Naive thymus-derived CD8-positive, alpha-beta T cell (primary cell): Measurements from ENCODE around the gene GPS1. TPM values are rescaled to one million over a fixed set of nuclear protein-coding genes. Genes with fewer than 3 reads are reported as not detected.
A peak's percentile ranks its signal among the peaks of the same experiment; 100 is the strongest.

Experiments
- ATAC-seq, 2 donors: fragments of 150-1000 bp; cut with Tn5 transposase in 1 of 2; sonication (Bioruptor Pico), chemical (Tn5 transposase) in 1 of 2; 1 replicate in 1 of 2; 2 replicates in 1 of 2; pipeline ENCODE4 v1.10.0; 2021; ENCODE audit warnings: mild to moderate bottlenecking in 2 of 2, moderate library complexity in 2 of 2
- POLR2A ChIA-PET: fragments of 350-600 bp; sonication (Branson Sonifier 250); formaldehyde crosslinking; loops from one replicate; lab custom pipeline; 2021; ENCODE audit warnings: antibody characterized with exemption; lab: Charles Lee
- DNase-seq, 10 donors: peaks; one replicate each; pipeline versions ENCODE4 v3.0.0 to v3.0.0-alpha.2; 2020 to 2022
- H3K27ac Mint-ChIP-seq, 10 donors: one replicate each; pipeline ENCODE4 v1.8.0; 2020 to 2022; ENCODE audit warnings: mild to moderate bottlenecking in 10 of 10, mixed read lengths in 10 of 10, moderate library complexity in 4 of 10, inconsistent platforms in 1 of 10
- H3K27me3 Mint-ChIP-seq, 5 donors: one replicate each; pipeline ENCODE4 v1.8.0; 2021 to 2022; ENCODE audit warnings: mixed read lengths in 5 of 5
- H3K36me3 Mint-ChIP-seq, 3 donors: one replicate each; pipeline ENCODE4 v1.8.0; 2020 to 2022; ENCODE audit warnings: mixed read lengths in 3 of 3, mild to moderate bottlenecking in 2 of 3, inconsistent platforms in 1 of 3
- H3K4me1 Mint-ChIP-seq, 4 donors: one replicate each; pipeline ENCODE4 v1.8.0; 2021 to 2022; ENCODE audit warnings: mixed read lengths in 4 of 4
- H3K4me3 Mint-ChIP-seq, 10 donors: one replicate each; pipeline ENCODE4 v1.8.0; 2020 to 2022; ENCODE audit warnings: mild to moderate bottlenecking in 10 of 10, mixed read lengths in 10 of 10, moderate library complexity in 6 of 10, inconsistent platforms in 1 of 10
- H3K9me3 Mint-ChIP-seq, 9 donors: one replicate each; pipeline ENCODE4 v1.8.0; 2020 to 2022; ENCODE audit warnings: mixed read lengths in 9 of 9, mild to moderate bottlenecking in 3 of 9, inconsistent platforms in 1 of 9, moderate library complexity in 1 of 9
- polyA plus RNA-seq, 3 donors: library from polyadenylated mRNA; unstranded; fragments of 300-500 nt; fragmentation: Illumina TruSeq; gene quantifications; one replicate each; pipeline ENCODE4 v1.2.3, GENCODE V29; 2021
- total RNA-seq, 8 experiments: library from RNA in 2 of 8; stranded (reverse) in 2 of 8; gene quantifications; one replicate each; pipeline ENCODE4 v1.2.3 and lab custom pipeline; 2021 to 2026

GPS1 gene
- total and polyA plus RNA-seq, 5 experiments from 2014 or later, result 88.2 to 140 (median 122) TPM

DNA sequence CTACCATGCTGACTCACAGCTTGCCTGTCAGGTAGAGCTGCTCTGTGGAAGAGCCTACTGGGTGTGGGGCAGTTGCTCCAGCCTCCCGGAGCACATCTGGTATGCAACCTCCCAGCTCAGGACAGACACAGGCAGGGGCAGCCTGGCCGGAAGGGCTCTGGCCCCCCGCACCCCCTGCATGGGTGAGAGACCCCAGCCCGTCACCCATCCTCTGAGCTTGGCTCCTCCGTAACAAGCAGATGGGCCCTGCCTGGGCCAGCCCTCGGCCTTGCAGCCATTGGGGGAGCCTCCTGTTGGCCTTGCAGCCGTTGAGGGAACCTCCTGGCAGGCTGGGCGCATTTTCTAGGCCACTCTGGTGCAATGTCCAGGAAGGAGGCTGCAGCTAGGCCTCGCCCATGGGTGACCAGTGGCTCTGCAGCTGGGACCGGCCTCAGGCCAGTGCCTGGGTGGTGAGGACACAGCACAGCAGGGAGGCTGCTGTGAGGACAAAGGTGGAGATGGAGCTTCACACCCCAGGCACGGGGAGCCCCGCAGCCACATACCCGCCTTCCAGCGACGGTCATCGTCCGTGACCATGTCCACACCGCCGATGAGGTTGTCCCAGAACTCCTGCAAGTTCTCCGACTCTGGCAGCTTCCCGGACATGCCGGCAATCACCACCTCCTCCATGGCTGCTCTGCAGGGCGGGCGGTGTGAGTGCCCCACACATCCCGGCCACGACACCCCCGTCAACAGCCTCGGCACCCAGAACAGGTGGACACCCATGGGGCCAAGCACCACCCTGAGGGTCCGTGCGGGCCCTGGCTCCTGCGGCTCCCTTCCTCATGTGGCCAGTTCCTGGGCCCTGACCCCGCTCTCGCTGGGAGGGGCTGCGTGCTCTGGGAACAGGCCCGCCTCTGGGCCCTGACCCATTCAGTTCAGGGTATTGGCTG is 44.3 kb downstream of the GPS1 start:
- POLR2A ChIA-PET, result interaction anchor here (0.8 to 4.5 kb wide), 4 partner anchors 12 to 31 kb away, joined by 3 to 33 read pairs (median 8); partner anchors contain the start of gene DUS1L
- DNase-seq (peak in 3 of 10 donors; percentile 4 to 60 (median 17)), ATAC-seq (no peak)
- peak overlapping the region in 3 of 10 donors; percentile 19 to 71 (median 69) for H3K27ac Mint-ChIP-seq
- no peaks in the 10 kb centered on the region for H3K27me3 Mint-ChIP-seq
- peaks cover 2 to 20% (median 10%) of the 10 kb centered on the region in 4 donors for H3K4me1 Mint-ChIP-seq
- no peaks in the 10 kb centered on the region for H3K9me3 Mint-ChIP-seq
- H3K4me3 Mint-ChIP-seq, result peak overlapping the region in 8 of 10 donors; percentile 22 to 75 (median 52)
- H3K36me3 Mint-ChIP-seq, result peaks cover 0 to 12% (median 2%) of the 10 kb centered on the region in 3 donors

DNA sequence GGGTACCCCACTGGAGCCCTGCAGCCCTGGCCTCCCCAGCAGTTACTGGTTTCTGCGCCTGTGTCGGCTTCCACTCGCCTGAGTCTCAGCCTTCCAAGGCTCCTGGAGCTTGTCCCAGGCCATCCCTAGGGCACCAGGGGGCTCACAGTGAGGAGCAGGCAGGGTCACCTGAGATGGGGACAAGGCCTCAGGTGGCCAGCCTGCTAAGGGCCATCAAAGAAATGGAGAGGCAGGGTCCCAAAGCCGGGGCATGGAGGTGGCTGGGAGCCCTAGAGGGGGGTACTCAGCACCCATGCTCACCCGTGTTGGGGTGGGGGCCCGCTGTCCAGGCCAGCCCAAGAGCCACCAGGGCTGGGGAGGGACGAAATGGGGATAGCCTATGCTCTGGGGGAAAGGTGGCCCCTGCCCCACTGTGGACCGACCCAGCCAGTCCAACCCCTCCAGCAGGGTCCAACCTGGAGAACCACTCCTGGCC is 45.0 kb downstream of the GPS1 start:
- Mint-ChIP-seq H3K4me3 (peak overlapping the region; percentile 22 to 82 (median 64)), H3K27me3 (no peaks in the 10 kb centered on the region), H3K27ac (peak overlapping the region in 5 of 10 donors; percentile 32 to 79 (median 52)), H3K36me3 (peaks cover 0 to 11% (median 2%) of the 10 kb centered on the region in 3 donors), H3K9me3 (no peaks in the 10 kb centered on the region), H3K4me1 (peaks cover 2 to 22% (median 11%) of the 10 kb centered on the region in 4 donors)
- peak in 1 of 10 donors; percentile 16 for DNase-seq
- POLR2A ChIA-PET, result interaction anchor here (1.4 to 7.5 kb wide), 4 partner anchors 11 to 66 kb away, joined by 7 to 73 read pairs (median 22); partner anchors contain the start of gene RAC3
- no peak for ATAC-seq

DNA sequence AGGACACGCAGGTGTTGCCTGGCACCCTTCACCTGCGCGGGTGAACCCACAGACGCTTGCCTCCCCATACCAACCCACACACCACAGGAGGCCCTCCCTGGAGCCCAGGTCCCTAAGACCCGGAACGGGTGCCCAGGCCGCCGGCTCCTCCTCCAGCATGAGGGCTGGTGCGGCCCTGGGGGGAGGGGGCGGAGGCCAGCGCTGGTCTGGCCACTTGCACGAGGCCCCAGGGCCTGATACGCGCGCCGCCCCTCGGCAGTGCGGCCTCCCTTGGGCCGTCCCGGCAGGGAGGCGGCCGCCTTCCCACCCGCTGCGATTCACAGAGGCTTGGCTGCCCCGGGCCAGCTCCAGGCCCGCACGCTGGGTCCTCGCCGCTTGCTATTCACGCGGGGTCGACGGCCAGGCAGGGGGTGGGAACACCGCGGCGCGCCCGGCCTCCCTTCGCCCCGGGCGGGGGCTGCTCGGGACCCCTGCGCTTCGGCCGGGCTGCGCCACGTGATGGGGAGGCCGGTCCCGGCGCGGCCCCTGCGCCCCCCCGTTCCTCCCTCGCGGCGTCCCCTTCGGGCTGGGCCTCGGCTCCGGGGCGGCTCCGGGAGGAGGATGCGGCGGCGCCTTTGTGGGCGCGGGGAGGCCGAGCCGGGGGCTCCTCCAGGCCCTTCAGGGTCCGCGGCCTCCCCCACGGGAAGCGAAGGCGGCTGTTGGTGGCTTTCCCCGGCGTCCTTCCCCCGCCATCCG is 45.7 kb downstream of the GPS1 start:
- DNase-seq, result peak in 6 of 10 donors; percentile 19 to 65 (median 32)
- H3K9me3 Mint-ChIP-seq, result no peaks in the 10 kb centered on the region
- H3K36me3 Mint-ChIP-seq, result peaks cover 0 to 11% (median 2%) of the 10 kb centered on the region in 3 donors
- H3K27me3 Mint-ChIP-seq, result no peaks in the 10 kb centered on the region
- H3K4me1 Mint-ChIP-seq, result peaks cover 2 to 23% (median 12%) of the 10 kb centered on the region in 4 donors
- POLR2A ChIA-PET, result interaction anchor here (1.3 to 7.5 kb wide), 10 partner anchors 10 to 236 kb away, joined by 3 to 73 read pairs (median 8); partner anchors contain the start of genes CENPX, DCXR, DUS1L and LRRC45
- ATAC-seq, result no peak
- H3K4me3 Mint-ChIP-seq, result peak overlapping the region; percentile 22 to 82 (median 64)
- peak overlapping the region in 4 of 10 donors; percentile 32 to 79 (median 62) for H3K27ac Mint-ChIP-seq

DNA sequence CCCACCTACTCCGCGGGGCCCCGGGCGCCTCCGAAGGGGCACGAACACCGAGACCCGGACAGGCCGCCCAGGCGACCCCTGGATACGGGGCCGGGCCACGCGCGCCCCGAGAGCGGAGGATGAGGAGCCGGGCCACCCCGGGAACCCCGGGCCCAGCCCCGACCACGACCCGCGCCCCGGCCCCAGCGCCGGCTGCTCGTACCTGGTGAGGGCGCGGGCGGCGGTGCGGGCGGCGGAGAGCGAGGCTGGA is 46.1 kb downstream of the GPS1 start:
- Mint-ChIP-seq H3K27me3 (no peaks in the 10 kb centered on the region), H3K9me3 (no peaks in the 10 kb centered on the region), H3K4me1 (peaks cover 2 to 26% (median 12%) of the 10 kb centered on the region in 4 donors), H3K36me3 (peaks cover 0 to 11% (median 2%) of the 10 kb centered on the region in 3 donors), H3K27ac (peak overlapping the region in 3 of 10 donors; percentile 27 to 69 (median 68)), H3K4me3 (peak overlapping the region in 8 of 10 donors; percentile 12 to 80 (median 61))
- POLR2A ChIA-PET, result interaction anchor here (1.3 to 7.5 kb wide), 10 partner anchors 10 to 237 kb away, joined by 3 to 73 read pairs (median 8); partner anchors contain the start of genes CENPX, DCXR, DUS1L and LRRC45
- DNase-seq (no peak), ATAC-seq (peak in 1 of 2 donors; percentile 6)

DNA sequence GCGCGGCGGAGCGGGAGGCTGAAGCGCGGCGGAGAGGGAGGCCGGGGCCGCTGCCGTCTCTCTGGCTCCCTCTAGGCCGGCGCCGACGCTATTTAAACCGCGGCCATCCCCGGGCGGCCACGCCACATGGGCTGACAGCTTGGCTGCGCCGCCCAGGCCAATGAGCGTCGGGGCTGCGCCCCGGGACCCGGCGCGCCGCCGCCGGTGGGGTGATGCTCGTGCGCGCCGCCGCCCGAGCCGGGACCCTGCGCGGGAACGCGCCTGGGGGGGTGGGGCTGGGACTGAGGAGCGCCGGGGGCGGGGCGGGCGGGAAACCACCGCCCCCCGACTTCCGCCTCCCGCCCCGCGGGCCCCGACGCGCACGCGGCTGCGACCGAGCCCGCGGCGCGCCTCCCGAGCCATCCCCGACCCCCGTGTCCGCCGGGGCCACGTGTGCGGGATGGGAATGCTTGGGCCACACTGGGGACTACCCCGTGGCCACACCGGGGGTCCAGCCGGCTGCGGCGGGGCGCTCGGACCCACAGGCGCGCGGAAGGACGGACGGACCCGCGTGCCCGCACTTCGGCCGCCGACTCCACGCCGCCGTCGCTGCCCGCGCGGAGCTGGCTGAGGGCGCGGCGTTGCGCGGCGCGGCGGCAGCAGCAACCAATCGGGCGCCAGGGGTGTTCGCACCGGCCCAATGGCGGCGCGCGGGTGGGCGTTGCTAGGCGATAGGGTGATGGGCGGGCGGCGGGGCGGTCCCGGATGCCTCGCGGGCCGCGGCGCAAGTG is 46.7 kb downstream of the GPS1 start, which contains the start of gene FASN:
Gene FASN (minus strand): TSS at position 68 of the 770 bp plus-strand sequence. CDS start 1,791 bp downstream, outside the sequence.
- ATAC-seq, result peak; percentile 82 to 84
- POLR2A ChIA-PET, result interaction anchor here (0.6 to 7.5 kb wide), 19 partner anchors 9 to 387 kb away, joined by 3 to 73 read pairs (median 4); partner anchors contain the start of genes CENPX, CSNK1D, DCXR and DUS1L
- Mint-ChIP-seq H3K4me3 (peak within 1 kb of the TSS; percentile 22 to 82 (median 64)), H3K9me3 (no peaks in the 10 kb centered on the region), H3K36me3 (peaks cover 0 to 7% (median 2%) of the 10 kb centered on the region in 3 donors), H3K27me3 (no peaks in the 10 kb centered on the region), H3K4me1 (peaks cover 2 to 26% (median 12%) of the 10 kb centered on the region in 4 donors), H3K27ac (peak within 1 kb of the TSS in 5 of 10 donors; percentile 52 to 87 (median 71))
- peak; percentile 84 to 93 (median 90) for DNase-seq

DNA sequence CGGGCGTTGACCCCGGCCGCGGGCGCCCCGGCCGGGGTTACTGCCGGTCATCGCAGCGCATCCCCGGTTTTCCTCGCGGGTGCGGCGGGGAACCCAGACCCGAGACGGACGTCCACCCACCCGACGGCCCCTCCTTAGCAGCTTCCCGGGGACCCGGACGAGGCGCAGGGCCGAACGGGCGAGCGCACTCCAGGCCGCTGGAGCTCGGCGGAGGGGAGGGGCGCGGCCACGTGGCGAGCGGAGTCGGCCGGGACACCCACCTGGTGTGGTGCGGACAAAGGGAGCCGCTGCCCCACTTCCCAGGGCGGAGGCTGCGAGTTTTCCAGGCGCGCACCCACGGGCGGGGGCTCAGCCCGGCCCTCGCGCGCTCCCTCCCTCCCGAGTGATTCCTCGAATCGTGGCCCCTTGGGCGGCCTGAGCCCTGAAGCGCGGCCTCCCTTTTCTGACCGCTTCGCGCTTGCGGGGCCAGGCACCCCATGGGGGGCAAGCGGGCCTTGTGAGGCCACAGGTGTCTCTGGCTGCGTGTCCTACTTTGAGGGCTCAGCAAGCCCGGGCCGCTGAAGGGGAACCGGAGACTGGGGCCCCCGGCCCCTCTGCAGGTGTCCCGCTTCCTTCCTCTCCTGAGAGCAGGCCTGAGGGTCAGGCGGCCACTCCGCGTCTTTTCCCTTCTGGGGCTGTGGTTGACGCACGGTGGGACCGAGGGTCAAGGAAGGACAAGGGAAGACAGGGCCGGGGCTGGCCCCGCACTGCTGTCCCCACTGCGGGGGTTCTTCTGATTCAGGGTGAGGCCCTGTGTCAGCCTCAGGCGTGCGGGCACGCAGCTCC is 47.5 kb downstream of the GPS1 start:
- Mint-ChIP-seq H3K4me3 (peak overlapping the region; percentile 71 to 86 (median 80)), H3K9me3 (no peaks in the 10 kb centered on the region), H3K36me3 (peaks cover 0 to 7% (median 2%) of the 10 kb centered on the region in 3 donors), H3K4me1 (peaks cover 2 to 29% (median 12%) of the 10 kb centered on the region in 4 donors), H3K27ac (peak overlapping the region in 9 of 10 donors; percentile 48 to 93 (median 87)), H3K27me3 (no peaks in the 10 kb centered on the region)
- ATAC-seq, result peak; percentile 1 to 15
- POLR2A ChIA-PET, result interaction anchor here (0.6 to 7.5 kb wide), 18 partner anchors 8 to 388 kb away, joined by 3 to 73 read pairs (median 4); partner anchors contain the start of genes CENPX, CSNK1D, DCXR and DUS1L
- DNase-seq, result peak in 3 of 10 donors; percentile 27 to 58 (median 36)

DNA sequence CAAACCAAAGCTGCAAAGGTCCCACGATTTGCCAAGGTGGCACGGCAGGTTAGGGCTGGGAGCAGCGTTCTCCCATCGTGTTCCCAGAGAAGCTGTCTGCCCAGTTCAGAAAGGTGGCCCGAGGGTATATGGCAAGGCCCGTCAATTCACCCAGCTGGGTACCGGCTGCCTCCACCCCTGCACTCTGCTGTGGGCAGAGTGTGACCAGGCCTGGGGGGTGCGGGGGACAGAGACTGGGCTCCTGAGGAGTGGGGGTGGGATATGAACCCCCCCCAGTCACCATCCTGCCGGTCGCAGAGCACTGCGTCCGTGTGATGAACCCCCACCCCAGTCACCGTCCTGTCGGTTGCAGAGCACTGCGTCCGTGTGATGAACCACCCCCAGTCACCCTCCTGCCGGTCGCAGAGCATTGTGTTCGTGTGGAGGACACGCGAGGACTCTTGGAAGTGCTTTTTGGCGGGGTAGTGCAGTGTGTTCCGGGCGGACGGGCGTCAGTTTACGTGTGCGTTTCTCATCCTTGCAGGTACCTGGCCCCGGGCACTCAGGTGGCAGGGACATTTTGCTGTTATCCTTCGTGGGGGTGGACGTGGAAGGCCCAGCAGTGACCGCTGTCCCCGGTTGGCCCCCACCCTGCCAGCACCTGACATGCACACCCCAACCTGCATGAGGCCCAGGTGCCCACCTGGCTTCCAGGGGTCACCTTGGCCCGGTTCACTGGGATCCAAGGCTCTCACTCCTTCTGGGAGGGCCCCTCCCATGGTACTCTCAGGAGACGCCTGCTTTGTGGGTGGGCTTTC is 49.0 kb downstream of the GPS1 start:
- H3K9me3 Mint-ChIP-seq, result no peaks in the 10 kb centered on the region
- peak in 2 of 10 donors; percentile 3 to 58 for DNase-seq
- peaks cover 0 to 2% (median 0%) of the 10 kb centered on the region in 3 donors for H3K36me3 Mint-ChIP-seq
- ATAC-seq, result no peak
- POLR2A ChIA-PET, result interaction anchor here (7.5 kb wide), 1 partner anchor 26 kb away, joined by 73 read pairs; no protein-coding TSS in a partner anchor
- H3K4me3 Mint-ChIP-seq, result peak overlapping the region in 8 of 10 donors; percentile 15 to 86 (median 75)
- peak overlapping the region in 9 of 10 donors; percentile 53 to 93 (median 87) for H3K27ac Mint-ChIP-seq
- no peaks in the 10 kb centered on the region for H3K27me3 Mint-ChIP-seq
- peaks cover 5 to 38% (median 20%) of the 10 kb centered on the region in 4 donors for H3K4me1 Mint-ChIP-seq

DNA sequence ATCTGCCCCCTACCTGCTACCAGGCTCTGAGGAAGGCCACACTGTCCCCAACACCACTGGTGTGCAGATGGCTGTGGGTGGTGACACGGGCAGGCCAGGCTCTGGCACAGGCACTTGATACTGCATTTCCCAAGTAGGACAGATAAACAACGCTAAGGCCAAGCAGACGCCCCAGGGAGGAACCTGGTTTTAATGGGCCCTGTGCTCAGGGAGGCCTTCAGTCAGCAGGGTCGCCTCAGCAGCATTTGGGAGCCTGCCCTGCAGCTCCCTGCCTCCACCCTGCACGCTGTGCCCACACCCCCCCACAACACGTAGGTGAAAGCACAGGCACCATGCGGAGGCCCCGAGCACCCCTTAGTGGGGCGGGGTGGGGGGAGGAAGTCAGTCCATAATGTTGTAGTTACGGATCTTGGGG is 49.6 kb downstream of the GPS1 start:
- POLR2A ChIA-PET, result interaction anchor here (0.8 to 7.5 kb wide), 2 partner anchors 9 to 25 kb away, joined by 4 to 73 read pairs; no protein-coding TSS in a partner anchor
- DNase-seq, result no peak
- Mint-ChIP-seq H3K9me3 (no peaks in the 10 kb centered on the region), H3K27me3 (no peaks in the 10 kb centered on the region), H3K36me3 (no peaks in the 10 kb centered on the region), H3K4me3 (peak overlapping the region in 4 of 10 donors; percentile 19 to 67 (median 36)), H3K4me1 (peaks cover 8 to 38% (median 24%) of the 10 kb centered on the region in 4 donors), H3K27ac (peak overlapping the region in 7 of 10 donors; percentile 52 to 87 (median 74))
- no peak for ATAC-seq

DNA sequence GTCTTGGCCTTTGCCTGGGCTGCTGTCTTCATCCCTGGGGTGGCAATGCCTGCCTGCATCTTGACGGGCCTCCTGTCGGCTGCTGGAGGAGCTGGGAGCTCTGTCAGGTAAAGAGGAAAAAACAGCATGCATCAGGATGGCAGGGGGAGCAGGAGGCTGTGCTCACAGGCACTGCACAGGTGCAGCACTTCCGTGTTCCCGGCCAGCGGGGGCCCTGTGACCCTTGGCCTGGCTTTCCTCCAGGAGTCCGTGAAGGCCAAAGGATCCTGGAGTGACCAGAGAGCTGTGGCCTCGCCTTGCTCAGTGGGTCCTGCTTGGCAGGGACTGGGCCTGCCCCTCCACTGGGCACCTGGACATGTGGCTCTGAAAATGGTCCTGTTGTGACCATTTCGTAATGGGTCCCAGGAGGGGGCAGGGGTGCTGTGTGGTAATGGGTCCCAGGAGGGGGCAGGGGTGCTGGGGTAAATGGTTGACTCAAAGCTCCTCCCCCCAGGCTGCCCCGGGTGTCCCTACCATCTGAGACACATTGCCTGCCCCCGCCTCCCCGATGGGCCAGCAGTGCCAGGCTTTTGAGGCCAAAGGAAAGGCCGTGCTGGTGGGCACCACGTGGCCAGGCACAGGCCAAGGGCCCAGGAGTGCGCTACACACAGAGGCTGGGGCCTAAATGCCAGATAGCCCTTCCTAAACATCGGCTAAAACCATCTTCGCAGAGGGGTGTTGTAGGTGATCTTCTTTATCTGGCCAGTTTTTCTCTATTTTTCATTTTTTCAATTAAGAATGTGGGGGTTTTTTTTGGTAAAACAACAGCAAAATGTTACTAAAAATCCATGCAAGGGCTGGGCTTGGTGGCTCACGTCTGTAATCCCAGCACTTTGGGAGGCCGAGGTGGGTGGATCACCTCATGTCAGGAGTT is 50.3 kb downstream of the GPS1 start:
- H3K9me3 Mint-ChIP-seq, result no peaks in the 10 kb centered on the region
- ATAC-seq, result no peak
- peak overlapping the region in 2 of 10 donors; percentile 31 to 58 for H3K4me3 Mint-ChIP-seq
- H3K4me1 Mint-ChIP-seq, result peaks cover 12 to 41% (median 26%) of the 10 kb centered on the region in 4 donors
- POLR2A ChIA-PET, result interaction anchor here (0.6 to 7.5 kb wide), 6 partner anchors 8 to 394 kb away, joined by 3 to 73 read pairs (median 4); no protein-coding TSS in a partner anchor
- H3K27me3 Mint-ChIP-seq, result no peaks in the 10 kb centered on the region
- no peaks in the 10 kb centered on the region for H3K36me3 Mint-ChIP-seq
- peak overlapping the region in 8 of 10 donors; percentile 11 to 87 (median 69) for H3K27ac Mint-ChIP-seq
- DNase-seq, result no peak
